GM12874 (cell line): ENCODE data around the gene ARID3A.

Experiments
- CTCF ChIP-seq: IDR thresholded peaks from 2 replicates; pipeline ENCODE4 v1.5.1; 2011; ENCODE audit warnings: low read depth, mild to moderate bottlenecking, control low read depth, low read length, moderate library complexity; ENCODE audit not compliant: insufficient read depth

ARID3A gene

GRCh38 chr19:920051-920864 lies 5.6 kb upstream of the ARID3A start:
- no peak for TF ChIP-seq CTCF

GRCh38 chr19:924553-925086 lies 1.2 kb upstream of the ARID3A start:
- no peak for TF ChIP-seq CTCF

- TF ChIP-seq CTCF, result no peak
These were observed 729 bp upstream of the ARID3A start for GRCh38 chr19:925087-925525.

GRCh38 chr19:926323-926588 lies 421 bp downstream of the ARID3A start:
- no peak for TF ChIP-seq CTCF

- no peak for TF ChIP-seq CTCF
These were observed 935 bp downstream of the ARID3A start for GRCh38 chr19:926589-927350.

- TF ChIP-seq CTCF, result no peak
These were observed 1.5 kb downstream of the ARID3A start for GRCh38 chr19:927351-927779.

GRCh38 chr19:927780-928401 lies 2.1 kb downstream of the ARID3A start:
- TF ChIP-seq CTCF, result no peak
